Left lobe of liver (tissue), 2 donors: ENCODE measurements around the gene METTL15. TPM values are rescaled to one million over a fixed set of nuclear protein-coding genes. Genes with fewer than 3 reads are reported as not detected.
"Not testable (repeated sequence)": the region's sequence is repeated elsewhere in the genome, so short reads cannot be mapped to it uniquely, and the experiment has no call there.

Source experiments
- ATAC-seq: fragments of 200-7000 bp; cut with Tn5 transposase; one replicate; pipeline ENCODE4 v1.9.1; 2020; ENCODE audit warnings: mild to moderate bottlenecking, moderate library complexity
- DNase-seq: peaks from one replicate; pipeline ENCODE4 v3.0.0-alpha.2; 2020; ENCODE audit warnings: low spot score
- total RNA-seq: library from RNA; stranded (reverse); gene quantifications from one replicate; pipeline ENCODE4 v1.2.1, GENCODE V29; 2021
- donor health status: DM: no; HTN: no; CAD: no; lungs with moderate emphysema.
- donor health status: DM: no; HTN: yes; CAD: no.

Gene METTL15, protein sequence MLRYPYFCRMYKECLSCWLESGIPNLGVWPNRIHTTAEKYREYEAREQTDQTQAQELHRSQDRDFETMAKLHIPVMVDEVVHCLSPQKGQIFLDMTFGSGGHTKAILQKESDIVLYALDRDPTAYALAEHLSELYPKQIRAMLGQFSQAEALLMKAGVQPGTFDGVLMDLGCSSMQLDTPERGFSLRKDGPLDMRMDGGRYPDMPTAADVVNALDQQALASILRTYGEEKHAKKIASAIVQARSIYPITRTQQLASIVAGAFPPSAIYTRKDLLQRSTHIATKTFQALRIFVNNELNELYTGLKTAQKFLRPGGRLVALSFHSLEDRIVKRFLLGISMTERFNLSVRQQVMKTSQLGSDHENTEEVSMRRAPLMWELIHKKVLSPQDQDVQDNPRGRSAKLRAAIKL
- 6.8 TPM for total RNA-seq

DNA sequence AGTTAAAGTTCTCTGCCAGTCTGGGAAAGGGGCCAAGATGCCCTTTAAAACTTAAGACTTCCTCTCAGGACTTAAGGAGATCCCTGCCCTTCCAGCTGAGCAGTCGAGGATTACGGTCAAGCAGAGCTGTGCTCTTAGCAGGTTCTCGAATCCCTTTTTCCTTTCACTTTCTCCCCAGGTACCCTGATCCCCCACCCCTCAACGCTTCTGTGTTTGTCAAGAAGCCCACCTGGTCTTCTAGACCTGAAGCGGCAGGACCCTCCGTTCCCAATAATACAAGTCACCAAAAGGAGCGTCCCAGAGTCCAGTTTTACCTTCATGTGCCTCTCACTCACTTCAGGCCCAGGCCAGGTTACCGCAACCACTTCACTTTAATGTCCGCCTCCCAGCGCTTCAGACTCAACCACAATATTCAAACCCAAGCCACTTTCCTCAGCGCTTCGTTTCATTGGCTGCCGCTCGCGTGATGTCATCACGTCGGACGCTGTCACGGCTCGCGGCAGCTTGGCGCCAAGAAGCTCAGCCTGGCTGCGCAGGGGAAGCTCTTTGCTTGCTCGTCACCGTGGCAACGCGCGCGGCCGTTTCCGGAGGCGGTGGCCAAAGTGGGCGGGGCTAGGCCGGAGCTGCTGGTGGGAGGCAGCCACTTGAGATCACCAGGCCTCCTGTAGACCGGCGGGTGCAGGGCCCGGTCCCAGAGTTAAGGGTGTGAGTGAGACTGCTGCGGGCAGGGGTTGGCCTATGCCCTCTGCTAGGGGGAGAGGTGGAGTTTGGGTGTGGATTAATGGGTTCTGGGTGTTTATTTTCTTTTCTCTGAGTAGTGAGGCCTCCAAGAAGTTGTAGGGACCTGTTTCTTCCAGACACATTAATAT, at the start of gene METTL15, which contains the start of gene KIF18A:
TSS of gene METTL15 (plus strand) at position 639 of the 869 bp plus-strand sequence. CDS start 4,947 bp downstream, outside the sequence.
TSS of gene KIF18A (minus strand) at position 407 of the 869 bp plus-strand sequence. CDS start 10,209 bp downstream, outside the sequence.
- DNase-seq (peak; percentile 100), ATAC-seq (peak; percentile 97)

DNA sequence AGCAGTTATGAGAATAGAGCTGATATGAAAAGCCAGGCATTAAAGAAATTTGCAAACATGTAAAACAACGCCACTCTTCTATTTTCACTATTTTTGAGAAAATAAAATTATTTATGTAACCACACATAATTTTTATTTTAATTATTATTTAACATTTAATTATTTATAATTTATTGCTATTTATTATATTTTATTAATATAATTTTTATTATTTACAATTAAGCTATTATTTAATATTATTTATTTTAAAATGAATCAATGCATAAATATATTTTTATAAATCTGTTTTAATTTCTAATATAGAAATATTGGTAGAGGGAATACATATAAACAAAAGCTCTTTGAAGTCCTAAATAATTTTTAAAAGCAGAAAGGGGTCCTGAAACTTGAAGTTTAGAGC, 36.9 kb upstream of the METTL15 start:
- DNase-seq (no peak), ATAC-seq (no peak)

DNA sequence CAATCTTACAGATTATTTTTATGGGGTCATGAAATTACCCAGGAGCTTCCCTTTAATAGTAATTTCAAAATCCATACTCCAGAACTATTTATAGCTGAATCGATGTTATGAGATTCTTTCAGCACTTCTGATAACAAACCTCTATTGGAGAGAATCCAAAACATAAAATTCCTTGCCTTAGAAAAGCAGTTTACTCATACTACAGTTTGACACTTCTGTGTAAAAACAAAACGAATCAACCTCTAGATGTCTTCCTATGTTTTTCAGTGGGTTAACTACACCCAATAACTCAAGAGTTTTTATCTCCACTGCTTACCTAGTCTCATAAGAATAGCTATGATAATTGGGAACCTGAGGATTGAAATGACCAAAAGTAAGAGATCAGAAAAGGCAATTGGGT, 35.9 kb upstream of the METTL15 start:
- ATAC-seq (no peak), DNase-seq (no peak)

DNA sequence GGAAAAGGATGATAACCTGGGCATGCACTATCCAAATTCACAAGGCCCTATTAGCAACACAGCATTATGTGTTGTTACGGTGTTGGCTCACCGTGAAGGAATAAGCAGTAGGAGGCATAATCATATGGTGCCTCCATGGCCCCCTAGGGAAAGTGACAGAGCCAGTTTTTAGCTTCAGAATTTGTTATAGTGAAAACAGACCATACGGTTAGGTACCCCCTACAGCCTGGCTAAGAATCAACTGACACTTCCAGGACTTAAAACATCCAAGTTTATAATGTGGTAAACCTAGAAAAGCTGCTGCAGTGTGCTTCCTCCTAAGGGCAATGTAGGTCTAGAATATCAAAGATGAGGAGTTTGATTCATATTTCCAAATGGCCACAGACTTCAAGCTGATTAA, 30.7 kb upstream of the METTL15 start:
- ATAC-seq (no peak), DNase-seq (no peak)

DNA sequence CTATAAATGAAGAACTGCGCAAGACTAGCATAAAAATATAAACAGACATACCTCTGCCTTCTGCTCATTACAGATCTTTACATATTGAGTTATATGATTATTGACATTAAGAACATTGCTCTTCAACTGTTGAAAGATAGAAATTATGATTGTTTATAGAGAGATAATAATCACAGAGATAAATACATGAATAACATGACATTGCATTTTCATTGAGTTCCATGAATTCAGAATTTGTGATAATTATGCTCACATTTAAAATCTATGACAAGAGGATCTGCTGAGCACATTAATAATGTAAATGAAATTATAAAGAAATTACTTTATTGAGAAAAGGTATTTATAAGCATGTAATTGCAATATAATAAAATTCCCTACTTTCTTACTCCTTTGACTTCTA, 25.1 kb upstream of the METTL15 start:
- no peak for ATAC-seq
- no peak for DNase-seq

DNA sequence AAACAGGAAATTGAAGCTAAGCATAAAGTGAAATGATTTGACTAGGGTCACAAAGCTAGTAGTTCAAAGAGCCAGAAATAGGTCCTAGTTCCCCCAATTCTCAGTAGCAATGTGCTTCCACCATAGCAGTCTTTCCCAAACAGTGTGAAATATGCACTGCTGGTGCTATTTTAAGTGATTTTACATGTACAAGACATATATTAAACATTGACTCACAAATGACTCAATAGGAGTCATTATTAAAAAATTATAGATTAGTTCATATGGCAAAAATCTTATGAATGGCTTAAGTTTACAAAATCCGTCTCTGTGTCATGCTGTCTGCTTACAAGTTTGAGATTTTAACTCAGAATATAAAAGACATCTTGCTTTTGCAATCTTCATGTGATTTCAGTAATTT, 21.6 kb upstream of the METTL15 start:
- no peak for DNase-seq
- ATAC-seq = no peak

DNA sequence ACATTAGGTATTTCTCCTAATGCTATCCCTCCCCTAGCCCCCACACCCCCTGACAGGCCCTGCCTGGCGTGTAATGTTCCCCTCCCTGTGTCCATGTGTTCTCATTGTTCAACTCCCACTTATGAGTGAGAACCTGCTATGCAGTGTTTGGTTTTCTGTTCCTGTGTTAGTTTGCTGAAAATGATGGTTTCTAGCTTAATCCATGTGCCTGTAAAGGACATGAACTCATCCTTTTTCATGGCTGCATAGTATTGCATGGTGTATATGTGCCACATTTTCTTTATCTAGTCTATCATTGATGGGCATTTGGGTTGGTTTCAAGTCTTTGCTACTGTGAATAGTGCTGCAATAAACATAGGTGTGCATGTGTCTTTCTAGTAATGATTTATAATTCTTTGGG, 21.0 kb upstream of the METTL15 start:
- DNase-seq = not testable (repeated sequence)

DNA sequence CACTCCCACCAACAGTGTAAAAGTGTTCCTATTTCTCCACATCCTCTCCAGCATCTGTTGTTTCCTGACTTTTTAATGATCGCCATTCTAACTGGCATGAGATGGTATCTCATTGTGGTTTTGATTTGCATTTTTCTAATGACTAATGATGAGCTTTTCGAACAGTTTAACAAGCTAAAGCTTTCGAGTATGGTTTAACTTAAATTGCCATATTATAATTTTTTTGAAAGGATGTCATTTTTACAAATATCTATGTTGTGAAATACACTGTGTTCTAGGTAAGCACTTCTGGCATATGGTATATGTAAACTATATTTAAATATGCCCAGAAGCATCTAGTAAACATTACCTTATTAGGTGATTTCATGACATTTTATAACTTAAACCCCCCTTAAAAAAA, 20.5 kb upstream of the METTL15 start:
- DNase-seq, ATAC-seq: not testable (repeated sequence)

More for the DNA sequence above, 21.0 kb upstream of the METTL15 start:
- not testable (repeated sequence) for ATAC-seq

DNA sequence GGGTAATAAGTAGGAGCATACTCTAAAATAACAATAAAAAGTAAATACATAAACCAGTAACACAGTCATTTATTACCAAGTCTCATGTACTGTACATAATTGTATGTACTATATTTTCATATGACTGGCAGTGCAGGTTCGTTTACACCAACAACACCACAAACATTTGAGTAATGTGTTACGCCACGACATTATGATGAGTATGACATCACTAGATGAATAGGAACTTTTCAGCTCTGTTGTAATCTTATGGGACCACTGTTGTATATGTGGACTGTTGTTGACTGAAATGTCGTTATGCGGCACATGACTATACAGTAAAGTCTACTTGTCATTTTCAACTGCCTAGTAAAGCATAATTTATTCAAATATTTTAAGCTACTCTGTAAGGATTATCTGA, 18.8 kb upstream of the METTL15 start:
- no peak for ATAC-seq
- no peak for DNase-seq

DNA sequence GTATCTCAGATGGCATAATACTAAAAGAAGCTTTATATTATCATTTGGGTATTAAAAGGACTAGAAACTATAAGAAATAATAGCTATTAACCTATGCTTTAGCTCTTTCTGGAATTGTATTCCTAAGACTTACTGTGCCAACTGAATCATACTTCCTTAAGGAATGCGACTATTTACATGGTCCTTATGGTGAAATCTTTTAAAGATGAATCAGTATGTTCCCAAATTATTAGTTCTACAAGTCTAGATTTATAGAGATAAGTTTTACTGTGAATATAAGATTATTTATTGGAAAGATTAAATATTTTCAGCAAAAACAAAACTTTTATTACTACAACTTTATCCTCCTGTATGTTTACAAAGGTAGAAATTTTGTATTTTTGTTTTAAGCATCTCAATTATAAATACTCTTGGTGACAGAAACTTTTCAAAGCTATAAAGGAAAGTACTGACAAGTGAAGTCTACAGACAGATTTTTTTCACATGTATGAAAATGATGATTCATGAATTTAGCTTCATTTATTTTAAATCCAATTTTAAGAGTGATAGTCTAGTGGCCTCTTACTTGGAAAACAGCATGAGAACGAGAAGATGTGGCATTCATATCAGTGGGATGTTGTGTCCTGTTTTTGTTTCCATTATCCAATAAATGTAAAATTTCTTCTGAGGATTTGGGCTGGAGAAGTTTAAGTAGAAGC, 18.0 kb upstream of the METTL15 start:
- ATAC-seq (no peak), DNase-seq (no peak)

DNA sequence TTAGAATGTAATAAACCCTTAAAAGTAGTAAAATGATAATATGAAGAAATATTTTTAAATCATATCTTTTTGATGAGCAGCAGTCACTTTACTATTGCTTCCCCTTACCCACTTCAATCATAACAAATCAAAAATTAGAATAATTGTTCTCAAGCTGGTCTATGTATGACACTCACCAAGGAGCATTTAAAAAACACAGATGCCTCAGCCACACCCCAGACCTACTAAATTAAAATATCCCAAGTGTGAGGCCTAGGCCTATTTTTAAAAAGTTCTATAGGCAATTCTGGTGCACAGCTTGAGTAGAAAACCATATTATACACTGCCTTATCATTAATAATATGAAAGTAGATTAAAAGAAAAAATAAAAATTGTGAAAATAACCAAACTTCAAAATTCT, 15.4 kb upstream of the METTL15 start:
- ATAC-seq = no peak

DNA sequence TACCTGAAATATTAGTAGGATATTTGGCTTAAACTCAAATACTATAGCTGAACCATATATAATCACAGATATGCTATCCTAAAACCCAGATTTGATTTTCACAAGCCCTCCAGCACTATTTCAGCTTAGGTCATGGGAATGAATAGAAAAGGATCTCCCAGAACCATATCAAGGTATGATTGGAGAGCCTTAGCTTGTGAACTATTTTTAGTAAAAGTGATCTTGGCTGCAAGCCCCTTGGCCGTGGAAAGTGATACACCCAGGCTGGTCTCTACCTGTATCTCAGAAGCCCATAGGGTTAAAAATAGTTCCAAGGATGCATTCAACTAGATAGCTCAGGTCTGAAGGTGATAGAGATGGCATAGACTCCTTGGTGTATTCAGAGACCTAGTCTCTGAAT, 9.9 kb upstream of the METTL15 start:
- no peak for ATAC-seq
- DNase-seq = no peak

More for the DNA sequence above, 15.4 kb upstream of the METTL15 start:
- no peak for DNase-seq

DNA sequence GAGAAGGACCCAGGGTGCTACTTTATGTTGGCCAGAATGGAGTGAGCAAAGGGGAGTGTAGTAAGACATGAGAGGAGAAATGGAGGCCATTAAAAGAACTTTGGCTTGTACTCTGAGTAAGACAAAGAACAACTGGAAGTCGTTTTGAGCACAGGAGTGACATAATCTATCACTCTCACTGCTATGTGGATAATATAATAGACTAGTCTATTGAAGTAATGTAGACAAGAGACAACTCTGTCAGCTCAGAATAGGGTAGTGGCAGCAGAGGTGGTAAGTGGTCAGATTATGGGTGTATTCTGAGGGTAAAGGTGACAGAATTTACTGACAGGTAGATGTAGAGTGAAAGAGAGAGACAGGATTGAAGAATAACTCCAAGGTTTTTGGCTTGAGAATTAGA, 8.5 kb upstream of the METTL15 start:
- ATAC-seq = no peak
- DNase-seq = no peak

DNA sequence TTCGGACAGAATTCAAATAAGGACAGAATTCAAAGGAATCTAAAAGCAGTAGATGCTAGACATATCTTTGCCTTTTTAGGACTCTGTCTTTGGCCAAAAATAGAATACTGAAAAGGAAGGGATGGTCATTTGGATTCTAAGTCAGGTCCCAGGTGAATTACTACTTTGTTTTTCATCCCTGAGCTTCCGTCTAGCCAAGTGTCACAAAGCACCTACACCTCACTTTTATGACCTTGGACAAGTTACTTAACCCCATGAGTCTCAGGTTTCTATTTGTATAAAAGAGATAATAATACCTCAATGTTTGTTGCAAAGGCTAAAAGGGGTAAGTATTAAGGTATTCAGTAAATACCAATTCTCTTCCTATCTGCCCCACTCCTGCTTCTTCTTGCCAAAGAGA, 7.5 kb upstream of the METTL15 start:
- ATAC-seq (no peak), DNase-seq (no peak)

DNA sequence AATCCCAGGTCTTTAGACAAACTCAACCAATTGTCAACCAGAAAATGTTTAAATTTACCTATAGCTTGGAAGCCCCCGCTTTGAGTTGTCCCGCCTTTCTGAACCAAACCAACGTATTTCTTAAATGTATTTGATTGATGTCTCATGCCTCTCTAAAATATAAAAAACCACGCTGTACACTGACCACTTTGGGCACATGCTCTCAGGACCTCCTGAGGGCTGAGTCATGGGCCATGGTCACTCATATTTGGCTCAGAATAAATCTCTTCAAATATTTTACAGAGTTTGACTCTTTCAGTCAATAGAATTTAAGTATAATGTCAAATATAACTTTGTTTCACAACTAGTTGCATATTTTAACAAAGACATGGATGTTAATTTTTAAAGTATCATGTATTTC, 5.9 kb upstream of the METTL15 start:
- DNase-seq, ATAC-seq: not testable (repeated sequence)

DNA sequence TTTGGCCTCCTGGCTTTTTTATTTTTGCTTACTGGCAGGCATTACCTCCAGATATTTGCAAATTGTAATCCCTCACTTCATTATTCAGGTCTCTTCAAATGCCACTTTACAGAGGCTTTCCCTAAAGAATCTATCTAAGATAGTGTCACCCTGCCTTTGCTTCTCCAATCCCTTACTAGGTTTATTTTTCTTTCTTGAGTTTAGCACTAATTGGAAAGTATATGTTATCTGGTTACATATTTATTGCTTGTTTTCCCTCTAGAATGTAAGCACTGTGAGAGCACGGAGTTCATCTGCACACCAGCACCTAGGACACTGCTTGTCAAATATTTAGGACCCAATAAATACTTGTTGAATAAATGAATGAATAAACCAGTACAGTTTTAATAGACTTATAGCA, 3.8 kb upstream of the METTL15 start:
- DNase-seq (no peak), ATAC-seq (no peak)

DNA sequence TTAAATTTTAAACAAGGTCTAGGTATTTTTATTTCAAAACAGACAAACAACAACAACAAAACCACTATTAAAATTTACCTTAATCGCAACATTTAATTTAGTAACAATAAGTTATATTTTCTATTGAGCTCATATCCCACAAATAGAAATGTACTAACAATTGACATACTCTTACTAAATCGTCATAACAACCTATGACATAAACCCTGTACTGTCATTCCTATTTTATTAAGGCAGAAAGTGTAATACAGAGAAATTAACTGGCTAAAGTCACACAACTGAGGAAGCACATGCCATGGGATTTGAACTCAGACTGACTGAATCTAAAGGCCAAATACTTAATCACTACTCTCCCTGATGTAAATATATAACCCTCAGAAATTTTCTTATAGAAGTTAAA, 3.2 kb upstream of the METTL15 start:
- ATAC-seq (no peak), DNase-seq (no peak)

DNA sequence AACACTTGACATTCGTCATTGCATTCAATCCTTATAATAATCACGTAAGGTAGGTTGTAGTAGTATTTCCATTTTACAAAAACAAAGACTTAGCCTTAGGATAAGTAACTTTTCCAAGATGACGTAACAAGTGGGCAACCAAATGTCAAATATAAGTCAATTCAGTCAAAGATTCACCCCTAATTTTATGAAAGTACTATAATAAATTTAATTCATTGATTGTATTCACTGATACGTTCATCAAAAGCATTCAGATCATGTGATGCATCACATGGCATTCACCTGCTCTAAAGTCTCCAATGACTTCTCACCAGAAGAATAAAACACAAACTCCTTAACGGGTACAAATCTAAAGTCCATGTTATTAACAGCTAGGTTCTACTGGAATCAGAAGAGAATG, 2.3 kb upstream of the METTL15 start:
- DNase-seq = no peak
- no peak for ATAC-seq

DNA sequence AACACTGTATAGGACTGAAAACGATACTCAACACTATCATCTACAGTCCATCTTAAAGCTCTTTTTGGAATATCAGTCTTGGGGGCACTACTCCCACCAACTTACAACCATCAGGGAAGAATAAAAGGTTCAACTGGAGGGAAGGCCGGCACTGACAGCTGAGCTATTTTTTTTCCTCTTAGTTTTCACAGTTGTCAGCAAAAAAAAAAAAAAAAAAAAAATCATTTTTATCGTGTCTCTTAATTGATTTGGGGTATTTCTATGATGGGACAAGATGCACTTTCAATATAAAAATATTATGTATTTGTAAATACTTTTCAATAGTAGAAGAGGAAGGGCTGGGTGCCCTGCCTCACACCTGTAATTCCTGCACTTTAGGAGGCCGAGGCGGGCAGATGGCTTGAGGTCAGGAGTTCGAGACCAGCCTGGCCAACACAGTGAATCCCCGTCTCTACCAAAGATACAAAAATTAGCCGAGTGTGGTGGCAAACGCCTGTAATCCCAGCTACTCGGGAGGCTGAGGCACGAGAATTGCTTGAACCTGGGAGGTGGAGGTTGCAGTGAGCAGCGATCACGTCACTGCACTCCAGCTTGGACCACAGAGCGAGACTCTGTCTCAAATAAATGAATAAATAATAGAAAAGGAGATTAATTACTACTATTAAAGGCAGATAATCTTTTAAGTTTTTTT, 1.7 kb upstream of the METTL15 start:
- DNase-seq (no peak), ATAC-seq (no peak)

DNA sequence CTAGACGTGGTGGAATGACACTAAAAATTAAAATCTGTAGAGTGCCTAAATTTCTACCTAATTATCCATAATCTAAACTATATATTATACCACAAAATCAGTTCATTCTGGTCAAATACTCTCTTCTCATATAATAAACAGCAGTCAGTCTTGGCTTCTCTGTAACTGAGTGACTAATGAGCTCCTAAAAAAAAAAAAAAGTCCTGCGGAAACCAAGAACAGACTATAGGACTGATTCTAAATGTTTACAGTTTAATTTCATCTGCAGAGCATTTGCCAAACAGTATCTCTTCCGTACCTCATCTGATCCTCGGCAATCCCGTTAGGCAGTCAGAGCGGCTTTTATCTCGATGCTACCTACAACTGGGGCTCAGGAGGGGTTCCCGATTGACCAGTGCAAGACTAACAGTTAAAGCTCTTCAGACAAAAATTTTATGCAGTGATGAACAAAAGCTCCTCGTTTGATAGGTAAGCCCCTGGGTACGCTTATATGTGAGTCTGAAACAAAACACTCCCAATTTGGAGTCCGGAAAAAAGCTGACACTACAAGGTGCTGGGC, 918 bp upstream of the METTL15 start:
- DNase-seq = no peak
- ATAC-seq = no peak
